Neural progenitor cell (in vitro differentiated cells): ENCODE data around the gene KDSR.

Experiments
- CTCF ChIP-seq: fragments of 200-600 bp; sonication (generic); IDR thresholded peaks from 2 replicates; pipeline ENCODE4 v1.5.1; 2017; ENCODE audit warnings: antibody characterized with exemption, mild to moderate bottlenecking
- EZH2 ChIP-seq: fragments of 200-600 bp; sonication (generic); IDR thresholded peaks from 2 replicates; pipeline ENCODE4 v1.6.1; 2017; ENCODE audit warnings: antibody characterized with exemption, mild to moderate bottlenecking, moderate library complexity
- EZH2phosphoT487 ChIP-seq: fragments of 200-600 bp; sonication (generic); IDR thresholded peaks from 2 replicates; pipeline ENCODE4 v1.6.1; 2017; ENCODE audit warnings: antibody characterized with exemption

GRCh38 chr18:63317556-63317946 is 49.5 kb downstream of the KDSR start:
- TF ChIP-seq EZH2 (no peak), CTCF (no peak), EZH2phosphoT487 (no peak)
